Measurements from ENCODE around the gene UNC50. TPM values are rescaled to one million over a fixed set of nuclear protein-coding genes. Genes with fewer than 3 reads are reported as not detected.

Gene UNC50
- polyA plus RNA-seq, 1 donor (not counting 4 experiments of a cell fraction or from before 2014, with no cell fraction given): 75.2 TPM

DNA sequence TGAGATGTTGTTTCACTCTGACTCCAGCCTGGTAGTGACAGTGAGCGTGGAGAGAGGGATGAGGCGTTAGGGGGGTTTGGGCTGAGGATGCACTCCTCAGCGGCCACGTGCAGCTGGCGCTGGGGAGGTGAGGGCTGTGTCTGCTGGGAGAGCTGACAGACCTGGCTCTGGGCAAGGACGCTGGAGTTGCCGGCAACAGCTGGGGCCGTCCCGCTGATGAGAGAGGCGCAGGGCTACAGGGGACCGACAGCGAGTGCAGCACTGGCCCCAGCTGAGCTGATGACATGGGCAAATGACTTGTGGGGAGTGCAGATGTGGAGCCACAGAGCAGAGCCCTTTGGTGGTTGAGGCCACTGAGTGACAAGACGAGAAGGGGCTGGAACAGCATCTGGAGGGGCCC, 38.5 kb upstream of the UNC50 start:
- Histone ChIP-seq H3K4me3 (ENCODE audit: control insufficient read depth in 2 of 3, extremely low read depth in 1 of 3, insufficient read depth in 2 of 3, low read depth in 1 of 3, low read length in 3 of 3) (no peak overlapping the region), H3K79me2 (ENCODE audit: control insufficient read depth, insufficient read depth, low read length) (no peaks in the 10 kb centered on the region), H3K27me3 (ENCODE audit: control insufficient read depth, extremely low read depth, insufficient read depth, low read length) (no peaks in the 10 kb centered on the region), H3K4me1 (ENCODE audit: control insufficient read depth, extremely low read depth, insufficient read depth, low read length) (peaks cover 16% of the 10 kb centered on the region), H3K9ac (ENCODE audit: control insufficient read depth, extremely low read depth, insufficient read depth, low read length) (no peak overlapping the region), H4K20me1 (ENCODE audit: control insufficient read depth, extremely low read depth, insufficient read depth, low read length) (no peaks in the 10 kb centered on the region), H3K36me3 (ENCODE audit: control insufficient read depth in 2 of 2, extremely low read depth in 1 of 2, insufficient read depth in 2 of 2, low read length in 2 of 2) (peaks cover 11 to 12% of the 10 kb centered on the region in 2 experiments), H3K9me1 (ENCODE audit: control insufficient read depth, extremely low read depth, insufficient read depth, low read length) (peaks cover 4% of the 10 kb centered on the region), H2AFZ (ENCODE audit: control insufficient read depth, low read length) (no peak overlapping the region), H3K4me2 (ENCODE audit: control insufficient read depth, extremely low read depth, insufficient read depth, low read depth, low read length) (no peak overlapping the region), H3K27ac (ENCODE audit: control insufficient read depth, insufficient read depth, low read length) (no peak overlapping the region), H3K9me3 (ENCODE audit: control insufficient read depth, low read depth, low read length) (no peaks in the 10 kb centered on the region)
- FAIRE-seq (no peak), DNase-seq (ENCODE audit: low read depth, low spot score) (no peak)
- dilution Hi-C loops (cut with MboI; ENCODE audit: extremely low pct_ligation_motif_present, low sequenced_read_pairs): no loop called here
- TF ChIP-seq EZH2 (IDR thresholded peaks at IDR 0.05; ENCODE audit: low read length) (no peak), CTCF (optimal IDR thresholded peaks at IDR 0.05 in 1 of 3, IDR thresholded peaks at IDR 0.05 in 1 of 3, conservative IDR thresholded peaks at IDR 0.05 in 1 of 3; ENCODE audit: extremely low read depth in 1 of 3, insufficient read depth in 2 of 3, low read length in 3 of 3) (no peak)

- H3K27ac ChIP-seq (ENCODE audit: control insufficient read depth, insufficient read depth, low read length): no peak overlapping the region
- H3K9me3 ChIP-seq (ENCODE audit: control insufficient read depth, low read depth, low read length): no peaks in the 10 kb centered on the region
- peaks cover 16% of the 10 kb centered on the region for H3K4me1 ChIP-seq (ENCODE audit: control insufficient read depth, extremely low read depth, insufficient read depth, low read length)
- H3K27me3 ChIP-seq (ENCODE audit: control insufficient read depth, extremely low read depth, insufficient read depth, low read length): no peaks in the 10 kb centered on the region
- TF ChIP-seq CTCF (optimal IDR thresholded peaks at IDR 0.05 in 1 of 3, IDR thresholded peaks at IDR 0.05 in 1 of 3, conservative IDR thresholded peaks at IDR 0.05 in 1 of 3; ENCODE audit: extremely low read depth in 1 of 3, insufficient read depth in 2 of 3, low read length in 3 of 3): no peak
- no peak for TF ChIP-seq EZH2 (IDR thresholded peaks at IDR 0.05; ENCODE audit: low read length)
- dilution Hi-C loops (cut with MboI; ENCODE audit: extremely low pct_ligation_motif_present, low sequenced_read_pairs): no loop called here
- H3K9me1 ChIP-seq (ENCODE audit: control insufficient read depth, extremely low read depth, insufficient read depth, low read length): peaks cover 4% of the 10 kb centered on the region
- no peaks in the 10 kb centered on the region for H3K79me2 ChIP-seq (ENCODE audit: control insufficient read depth, insufficient read depth, low read length)
- no peak overlapping the region for H3K4me3 ChIP-seq (ENCODE audit: control insufficient read depth in 2 of 3, extremely low read depth in 1 of 3, insufficient read depth in 2 of 3, low read depth in 1 of 3, low read length in 3 of 3)
- no peaks in the 10 kb centered on the region for H4K20me1 ChIP-seq (ENCODE audit: control insufficient read depth, extremely low read depth, insufficient read depth, low read length)
- H3K9ac ChIP-seq (ENCODE audit: control insufficient read depth, extremely low read depth, insufficient read depth, low read length): no peak overlapping the region
- H2AFZ ChIP-seq (ENCODE audit: control insufficient read depth, low read length): no peak overlapping the region
- no peak for FAIRE-seq
- no peak overlapping the region for H3K4me2 ChIP-seq (ENCODE audit: control insufficient read depth, extremely low read depth, insufficient read depth, low read depth, low read length)
- H3K36me3 ChIP-seq (ENCODE audit: control insufficient read depth in 2 of 2, extremely low read depth in 1 of 2, insufficient read depth in 2 of 2, low read length in 2 of 2): peaks cover 11 to 12% of the 10 kb centered on the region in 2 experiments
- no peak for DNase-seq (ENCODE audit: low read depth, low spot score)
These were observed 38.0 kb upstream of the UNC50 start for GRCh38 chr2:98570356-98570755.

All from keratinocyte (primary cell).